ENCODE results near the gene TF.

TF gene

GRCh38 chr3:133821767-133822638, 75.8 kb downstream of the TF start:
- H3K4me3 ChIP-seq (ENCODE audit: low read depth, low read length), result no peak overlapping the region
- TF ChIP-seq CTCF (IDR thresholded peaks at IDR 0.05; ENCODE audit: low read depth, low read length, missing control alignments), result peak; percentile 31
- no peak for DNase-seq (ENCODE audit: low read depth)

- TF ChIP-seq CTCF (IDR thresholded peaks at IDR 0.05; ENCODE audit: low read depth, low read length, missing control alignments), result no peak
- no peak for DNase-seq (ENCODE audit: low read depth)
- no peak overlapping the region for H3K4me3 ChIP-seq (ENCODE audit: low read depth, low read length)
Measured at GRCh38 chr3:133824961-133825485, 78.8 kb downstream of the TF start.

GRCh38 chr3:133825969-133826727, 80.0 kb downstream of the TF start:
- no peak for TF ChIP-seq CTCF (IDR thresholded peaks at IDR 0.05; ENCODE audit: low read depth, low read length, missing control alignments)
- no peak overlapping the region for H3K4me3 ChIP-seq (ENCODE audit: low read depth, low read length)
- DNase-seq (ENCODE audit: low read depth), result no peak

- no peak overlapping the region for H3K4me3 ChIP-seq (ENCODE audit: low read depth, low read length)
- no peak for TF ChIP-seq CTCF (IDR thresholded peaks at IDR 0.05; ENCODE audit: low read depth, low read length, missing control alignments)
- no peak for DNase-seq (ENCODE audit: low read depth)
Measured at GRCh38 chr3:133827136-133827535, 80.9 kb downstream of the TF start.

- no peak for TF ChIP-seq CTCF (IDR thresholded peaks at IDR 0.05; ENCODE audit: low read depth, low read length, missing control alignments)
Measured at GRCh38 chr3:133827684-133828083, 81.5 kb downstream of the TF start.

GRCh38 chr3:133828576-133829309, 82.5 kb downstream of the TF start:
- no peak overlapping the region for H3K4me3 ChIP-seq (ENCODE audit: low read depth, low read length)
- DNase-seq (ENCODE audit: low read depth), result no peak
- no peak for TF ChIP-seq CTCF (IDR thresholded peaks at IDR 0.05; ENCODE audit: low read depth, low read length, missing control alignments)

More at GRCh38 chr3:133827684-133828083, 81.5 kb downstream of the TF start:
- H3K4me3 ChIP-seq (ENCODE audit: low read depth, low read length), result no peak overlapping the region
- no peak for DNase-seq (ENCODE audit: low read depth)
